Measurements from ENCODE around the gene SLC29A1.
A peak's percentile ranks its signal among the peaks of the same experiment; 100 is the strongest.

Gene SLC29A1

GRCh38 chr6:44267252-44267651 is 43.9 kb downstream of the SLC29A1 start:
- Histone ChIP-seq H3K4me3 (ENCODE audit: low read depth in 1 of 2, low read length in 2 of 2) (no peak overlapping the region), H3K4me1 (ENCODE audit: insufficient read depth, low read length) (peaks cover 33% of the 10 kb centered on the region), H3K9me3 (ENCODE audit: insufficient read depth, low read length, severe bottlenecking) (no peaks in the 10 kb centered on the region), H3K9ac (ENCODE audit: low read depth, low read length) (no peak overlapping the region), H2AFZ (ENCODE audit: low read depth, low read length) (no peak overlapping the region), H3K27ac (ENCODE audit: low read length) (no peak overlapping the region), H4K20me1 (ENCODE audit: insufficient read depth, low read length) (peaks cover 29% of the 10 kb centered on the region), H3K36me3 (ENCODE audit: insufficient read depth, low read length) (peaks cover 8% of the 10 kb centered on the region; the same call in 1 of the 2 replicates), H3K79me2 (ENCODE audit: insufficient read depth, low read length) (peaks cover 23% of the 10 kb centered on the region), H3K4me2 (ENCODE audit: insufficient read depth, low read length) (no peak overlapping the region), H3K27me3 (ENCODE audit: insufficient read depth, low read length, poor library complexity) (no peaks in the 10 kb centered on the region)
- ATAC-seq (ENCODE audit: insufficient read depth, low read depth) (no peak), DNase-seq (no peak)
- TF ChIP-seq CTCF (IDR thresholded peaks at IDR 0.05; ENCODE audit: borderline replicate concordance, extremely low read depth, low read length, poor library complexity, severe bottlenecking), result no peak
- no peak for TF ChIP-seq EZH2 (IDR thresholded peaks at IDR 0.05; ENCODE audit: borderline replicate concordance, low read depth, low read length, severe bottlenecking)

- peaks cover 24% of the 10 kb centered on the region for H3K4me1 ChIP-seq (ENCODE audit: insufficient read depth, low read length)
- H3K27me3 ChIP-seq (ENCODE audit: insufficient read depth, low read length, poor library complexity), result no peaks in the 10 kb centered on the region
- H3K27ac ChIP-seq (ENCODE audit: low read length), result no peak overlapping the region
- ATAC-seq (ENCODE audit: insufficient read depth, low read depth) (peak; percentile 39; the same call in 2 of the 3 replicates), DNase-seq (peak; percentile 67)
- H3K9ac ChIP-seq (ENCODE audit: low read depth, low read length), result no peak overlapping the region
- no peak overlapping the region for H2AFZ ChIP-seq (ENCODE audit: low read depth, low read length)
- TF ChIP-seq EZH2 (IDR thresholded peaks at IDR 0.05; ENCODE audit: borderline replicate concordance, low read depth, low read length, severe bottlenecking) (no peak), CTCF (IDR thresholded peaks at IDR 0.05; ENCODE audit: borderline replicate concordance, extremely low read depth, low read length, poor library complexity, severe bottlenecking) (peak; percentile 95)
- H3K9me3 ChIP-seq (ENCODE audit: insufficient read depth, low read length, severe bottlenecking), result no peaks in the 10 kb centered on the region
- no peaks in the 10 kb centered on the region for H3K36me3 ChIP-seq (ENCODE audit: insufficient read depth, low read length)
- no peak overlapping the region for H3K4me2 ChIP-seq (ENCODE audit: insufficient read depth, low read length)
- peaks cover 24% of the 10 kb centered on the region for H4K20me1 ChIP-seq (ENCODE audit: insufficient read depth, low read length)
- no peak overlapping the region for H3K4me3 ChIP-seq (ENCODE audit: low read depth in 1 of 2, low read length in 2 of 2)
- H3K79me2 ChIP-seq (ENCODE audit: insufficient read depth, low read length), result peaks cover 19% of the 10 kb centered on the region
Measured at GRCh38 chr6:44268095-44268628, 44.8 kb downstream of the SLC29A1 start.

GRCh38 chr6:44269178-44269920 is 46.0 kb downstream of the SLC29A1 start:
- Histone ChIP-seq H3K4me1 (ENCODE audit: insufficient read depth, low read length) (peaks cover 13% of the 10 kb centered on the region), H3K4me2 (ENCODE audit: insufficient read depth, low read length) (no peak overlapping the region), H3K9ac (ENCODE audit: low read depth, low read length) (no peak overlapping the region), H2AFZ (ENCODE audit: low read depth, low read length) (no peak overlapping the region), H3K27ac (ENCODE audit: low read length) (no peak overlapping the region), H3K27me3 (ENCODE audit: insufficient read depth, low read length, poor library complexity) (no peaks in the 10 kb centered on the region), H3K79me2 (ENCODE audit: insufficient read depth, low read length) (peaks cover 7% of the 10 kb centered on the region; the same call in 1 of the 2 replicates), H3K36me3 (ENCODE audit: insufficient read depth, low read length) (no peaks in the 10 kb centered on the region), H3K9me3 (ENCODE audit: insufficient read depth, low read length, severe bottlenecking) (no peaks in the 10 kb centered on the region), H3K4me3 (ENCODE audit: low read depth in 1 of 2, low read length in 2 of 2) (no peak overlapping the region), H4K20me1 (ENCODE audit: insufficient read depth, low read length) (peaks cover 15% of the 10 kb centered on the region; the same call in 1 of the 2 replicates)
- no peak for DNase-seq
- no peak for TF ChIP-seq CTCF (IDR thresholded peaks at IDR 0.05; ENCODE audit: borderline replicate concordance, extremely low read depth, low read length, poor library complexity, severe bottlenecking)
- TF ChIP-seq EZH2 (IDR thresholded peaks at IDR 0.05; ENCODE audit: borderline replicate concordance, low read depth, low read length, severe bottlenecking), result no peak
- ATAC-seq (ENCODE audit: insufficient read depth, low read depth), result no peak

All from DND-41 (cell line).